HCT116 (cell line): Measurements from ENCODE around the gene ZCCHC10.
"Not testable (repeated sequence)": the region's sequence is repeated elsewhere in the genome, so short reads cannot be mapped to it uniquely, and the experiment has no call there.

Source experiments
- POLR2AphosphoS5 ChIP-seq: IDR thresholded peaks from 2 replicates; pipeline ENCODE4 v1.6.1; 2011; ENCODE audit warnings: mild to moderate bottlenecking, low read depth, low read length, moderate library complexity
- REST ChIP-seq: IDR thresholded peaks from 2 replicates; pipeline ENCODE4 v1.6.1; 2012; ENCODE audit warnings: low read depth
- YY1 ChIP-seq: IDR thresholded peaks from 2 replicates; pipeline ENCODE4 v1.6.1; 2011; ENCODE audit warnings: low read length, low read depth, moderate library complexity, mild to moderate bottlenecking; ENCODE audit not compliant: insufficient replicate concordance; ENCODE audit errors: extremely low read depth

DNA sequence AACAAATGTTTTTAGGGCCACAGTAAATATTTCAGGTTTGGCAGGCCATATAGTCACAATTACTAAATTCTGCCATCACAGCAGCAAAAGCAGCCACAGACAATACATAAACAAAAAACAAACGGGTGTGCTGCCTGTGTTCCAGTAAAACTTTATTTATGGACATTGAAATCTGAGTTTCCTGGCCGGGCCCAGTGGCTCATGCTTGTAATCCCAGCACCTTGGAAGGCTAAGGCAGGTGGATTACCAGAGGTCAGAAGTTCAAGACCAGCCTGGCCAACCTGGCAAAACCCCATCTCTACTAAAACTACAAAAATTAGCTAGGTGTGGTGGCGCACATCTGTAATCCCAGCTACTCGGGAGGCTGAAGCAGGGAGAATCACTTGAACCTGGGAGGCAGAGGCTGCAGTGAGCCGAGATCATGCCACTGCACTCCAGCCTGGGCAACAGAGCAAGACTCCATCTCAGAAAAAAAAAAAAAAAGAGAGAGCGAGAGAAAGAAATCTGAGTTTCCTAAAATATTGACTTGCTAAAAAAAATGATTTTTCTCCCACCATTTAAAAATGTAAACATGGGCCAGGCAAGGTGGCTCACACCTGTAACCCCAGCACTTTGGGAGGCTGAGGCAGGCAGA is 70.1 kb downstream of the ZCCHC10 start:
- not testable (repeated sequence) for TF ChIP-seq POLR2AphosphoS5, YY1, REST
